Fibroblast of lung (primary cell): ENCODE results near the gene REM1. TPM values are rescaled to one million over a fixed set of nuclear protein-coding genes. Genes with fewer than 3 reads are reported as not detected.

Experiments used
- DNase-seq, 2 donors: peaks; one replicate each; pipeline versions ENCODE4 v3.0.0 to v3.0.0-alpha.2; 2010; ENCODE audit warnings: low read depth in 2 of 2
- H2AFZ ChIP-seq: 2 replicates; pipeline ENCODE4 v1.5.1; 2012; ENCODE audit warnings: low read length, control low read depth, inconsistent platforms
- H3K27ac ChIP-seq: 2 replicates; pipeline ENCODE4 v1.5.1; 2011; ENCODE audit warnings: low read length, control low read depth; ENCODE audit not compliant: insufficient read depth
- H3K27me3 ChIP-seq: 2 replicates; pipeline ENCODE4 v1.5.1; 2011; ENCODE audit warnings: mild to moderate bottlenecking, low read length; ENCODE audit not compliant: control insufficient read depth, insufficient read depth
- H3K36me3 ChIP-seq: 2 replicates; pipeline ENCODE4 v1.5.1; 2011; ENCODE audit warnings: low read length; ENCODE audit not compliant: control insufficient read depth, insufficient read depth
- H3K4me1 ChIP-seq: 2 replicates; pipeline ENCODE4 v1.5.1; 2011; ENCODE audit warnings: low read length; ENCODE audit not compliant: control insufficient read depth, insufficient read depth; ENCODE audit errors: extremely low read depth
- H3K4me2 ChIP-seq: 2 replicates; pipeline ENCODE4 v1.5.1; 2011; ENCODE audit warnings: low read length, control low read depth; ENCODE audit not compliant: insufficient read depth; ENCODE audit errors: extremely low read depth
- H3K4me3 ChIP-seq, 4 experiments: fragments of 200-600 bp in 1 of 4; sonication (generic) in 1 of 4; replicated peaks in 1 of 4; 2 replicates each; pipeline ENCODE4 v1.5.1; 2011 to 2016; ENCODE audit warnings: low read length in 4 of 4, low read depth in 3 of 4, mild to moderate bottlenecking in 3 of 4, control low read depth in 2 of 4, inconsistent platforms in 1 of 4, mixed read lengths in 1 of 4; ENCODE audit not compliant: insufficient read depth in 1 of 4; ENCODE audit errors: control extremely low read depth in 1 of 4
- H3K79me2 ChIP-seq: 2 replicates; pipeline ENCODE4 v1.5.1; 2012; ENCODE audit warnings: mild to moderate bottlenecking, low read length, inconsistent platforms; ENCODE audit not compliant: control insufficient read depth, insufficient read depth
- H3K9ac ChIP-seq: 2 replicates; pipeline ENCODE4 v1.5.1; 2011; ENCODE audit warnings: mild to moderate bottlenecking, low read length, control low read depth; ENCODE audit not compliant: insufficient read depth
- H3K9me3 ChIP-seq: 2 replicates; pipeline ENCODE4 v1.5.1; 2012; ENCODE audit warnings: low read depth, low read length; ENCODE audit not compliant: control insufficient read depth, insufficient read depth
- H4K20me1 ChIP-seq: 2 replicates; pipeline ENCODE4 v1.5.1; 2011; ENCODE audit warnings: low read length; ENCODE audit not compliant: control insufficient read depth, insufficient read depth; ENCODE audit errors: extremely low read depth
- CTCF ChIP-seq, 2 donors: IDR thresholded peaks in 1 of 2; conservative IDR thresholded peaks in 1 of 2; 1 replicate in 1 of 2; 2 replicates in 1 of 2; pipeline ENCODE4 v1.5.1; 2011 to 2012; ENCODE audit warnings: low read length in 2 of 2, control low read depth in 1 of 2, inconsistent platforms in 1 of 2, low read depth in 1 of 2, mild to moderate bottlenecking in 1 of 2
- EZH2 ChIP-seq: IDR thresholded peaks from 2 replicates; pipeline ENCODE4 v1.5.1; 2012; ENCODE audit warnings: low read length, control low read depth, mild to moderate bottlenecking; ENCODE audit errors: missing control alignments
- polyA plus RNA-seq, 2 donors: library from polyadenylated mRNA; depleted of rRNA in 1 of 2; stranded (reverse) in 1 of 2; unstranded in 1 of 2; fragments of >200 nt; gene quantifications; 2 replicates each; pipeline ENCODE4 v1.2.1, GENCODE V29; 2011 to 2012; ENCODE audit warnings: missing spikeins in 1 of 2
- total RNA-seq: library from RNA; depleted of rRNA; stranded (reverse); fragments of >200 nt; gene quantifications from 2 replicates; pipeline ENCODE4 v1.2.1, GENCODE V29; 2014

REM1 gene
- total and polyA plus RNA-seq, 2 donors (not counting 1 experiment from before 2014, with no cell fraction given): not detected

- peaks cover 10% of the 10 kb centered on the region for H3K4me1 ChIP-seq
- peaks cover 3% of the 10 kb centered on the region for H3K36me3 ChIP-seq
- H3K79me2 ChIP-seq: peaks cover 50% of the 10 kb centered on the region
- peak within 1 kb of the TSS; percentile 98 for H3K4me2 ChIP-seq
- H3K4me3 ChIP-seq: peak within 1 kb of the TSS; percentile 96 to 98 (median 98)
- no peaks in the 10 kb centered on the region for H3K27me3 ChIP-seq
- H2AFZ ChIP-seq: peak within 1 kb of the TSS; percentile 85
- peak; percentile 91 to 94 for DNase-seq
- H3K27ac ChIP-seq: peak within 1 kb of the TSS; percentile 96
- peak within 1 kb of the TSS; percentile 90 for H3K9ac ChIP-seq
- no peak for TF ChIP-seq EZH2
- TF ChIP-seq CTCF (conservative IDR thresholded peaks at IDR 0.05 in 1 of 2, IDR thresholded peaks at IDR 0.05 in 1 of 2; ENCODE audit: low read depth in 1 of 2, low read length in 2 of 2): peak; percentile 39 to 89
- H4K20me1 ChIP-seq: no peaks in the 10 kb centered on the region
- no peaks in the 10 kb centered on the region for H3K9me3 ChIP-seq
Observed at GRCh38 chr20:31514154-31515071, 39.3 kb downstream of the REM1 start, which contains the start of gene HM13. Gene HM13, plus strand, starts transcription at chr20:31514442. Its CDS starts 110 bp downstream, at chr20:31514552.

GRCh38 chr20:31515072-31515774 is 40.1 kb downstream of the REM1 start:
- H3K36me3 ChIP-seq: peaks cover 3% of the 10 kb centered on the region
- no peak for DNase-seq
- H3K9ac ChIP-seq: peak overlapping the region; percentile 90
- no peak overlapping the region for H2AFZ ChIP-seq
- H3K4me1 ChIP-seq: peaks cover 10% of the 10 kb centered on the region
- H3K79me2 ChIP-seq: peaks cover 57% of the 10 kb centered on the region
- H3K27me3 ChIP-seq: no peaks in the 10 kb centered on the region
- peak overlapping the region; percentile 96 for H3K4me2 ChIP-seq
- TF ChIP-seq EZH2 (no peak), CTCF (conservative IDR thresholded peaks at IDR 0.05 in 1 of 2, IDR thresholded peaks at IDR 0.05 in 1 of 2; ENCODE audit: low read depth in 1 of 2, low read length in 2 of 2) (no peak)
- H3K27ac ChIP-seq: peak overlapping the region; percentile 96
- H3K9me3 ChIP-seq: no peaks in the 10 kb centered on the region
- H3K4me3 ChIP-seq: peak overlapping the region; percentile 96 to 98 (median 98)
- H4K20me1 ChIP-seq: no peaks in the 10 kb centered on the region

- H3K36me3 ChIP-seq: peaks cover 3% of the 10 kb centered on the region
- no peak overlapping the region for H3K27ac ChIP-seq
- peaks cover 62% of the 10 kb centered on the region for H3K79me2 ChIP-seq
- H3K9me3 ChIP-seq: no peaks in the 10 kb centered on the region
- peaks cover 10% of the 10 kb centered on the region for H3K4me1 ChIP-seq
- H3K27me3 ChIP-seq: no peaks in the 10 kb centered on the region
- no peak for DNase-seq
- no peak overlapping the region for H3K9ac ChIP-seq
- peak overlapping the region; percentile 96 for H3K4me2 ChIP-seq
- H3K4me3 ChIP-seq: peak overlapping the region; percentile 96 to 98 (median 98)
- H2AFZ ChIP-seq: no peak overlapping the region
- TF ChIP-seq EZH2 (no peak), CTCF (conservative IDR thresholded peaks at IDR 0.05 in 1 of 2, IDR thresholded peaks at IDR 0.05 in 1 of 2; ENCODE audit: low read depth in 1 of 2, low read length in 2 of 2) (no peak)
- no peaks in the 10 kb centered on the region for H4K20me1 ChIP-seq
Observed at GRCh38 chr20:31515775-31516107, 40.7 kb downstream of the REM1 start.
